ENCODE measurements around the gene COL23A1. TPM values are rescaled to one million over a fixed set of nuclear protein-coding genes. Genes with fewer than 3 reads are reported as not detected.
"Not testable (repeated sequence)": the region's sequence is repeated elsewhere in the genome, so short reads cannot be mapped to it uniquely, and the experiment has no call there.

Gene COL23A1
- total RNA-seq, 1 donor from 2014 or later, result 0.40 TPM

- DNase-seq (ENCODE audit: low read depth in 2 of 2), result no peak
Measured at GRCh38 chr5:178232920-178233429, 357.2 kb downstream of the COL23A1 start.

- DNase-seq (ENCODE audit: low read depth in 2 of 2), result peak; percentile 71 to 83
Measured at GRCh38 chr5:178232124-178232919, 357.9 kb downstream of the COL23A1 start, which contains the start of gene PHYKPL. PHYKPL (minus strand) TSS chr5:178232802; CDS start chr5:178232550, 252 bp downstream.

GRCh38 chr5:178231539-178232123 lies 358.6 kb downstream of the COL23A1 start:
- DNase-seq (ENCODE audit: low read depth in 2 of 2), result no peak

- DNase-seq (ENCODE audit: low read depth in 2 of 2), result peak; percentile 36 to 63
Measured at GRCh38 chr5:178230879-178231538, 359.2 kb downstream of the COL23A1 start.

GRCh38 chr5:178229861-178230260 lies 360.3 kb downstream of the COL23A1 start:
- no peak for DNase-seq (ENCODE audit: low read depth in 2 of 2)

- not testable (repeated sequence) for DNase-seq (ENCODE audit: low read depth in 2 of 2)
Measured at GRCh38 chr5:178229111-178229510, 361.1 kb downstream of the COL23A1 start.

GRCh38 chr5:178228609-178229008 lies 361.6 kb downstream of the COL23A1 start:
- no peak for DNase-seq (ENCODE audit: low read depth in 2 of 2)

GRCh38 chr5:178227929-178228328 lies 362.3 kb downstream of the COL23A1 start:
- DNase-seq (ENCODE audit: low read depth in 2 of 2), result no peak

GRCh38 chr5:178227138-178227659 lies 363.0 kb downstream of the COL23A1 start:
- peak in 1 of 2 donors; percentile 68 for DNase-seq (ENCODE audit: low read depth in 2 of 2)

GRCh38 chr5:178225174-178225573 lies 365.0 kb downstream of the COL23A1 start:
- DNase-seq (ENCODE audit: low read depth in 2 of 2), result no peak

GRCh38 chr5:178224403-178224802 lies 365.8 kb downstream of the COL23A1 start:
- no peak for DNase-seq (ENCODE audit: low read depth in 2 of 2)

GRCh38 chr5:178223828-178224335 lies 366.3 kb downstream of the COL23A1 start:
- no peak for DNase-seq (ENCODE audit: low read depth in 2 of 2)

- DNase-seq (ENCODE audit: low read depth in 2 of 2), result no peak
Measured at GRCh38 chr5:178223196-178223773, 366.9 kb downstream of the COL23A1 start.

GRCh38 chr5:178222292-178222691 lies 367.9 kb downstream of the COL23A1 start:
- no peak for DNase-seq (ENCODE audit: low read depth in 2 of 2)

GRCh38 chr5:178221853-178222252 lies 368.3 kb downstream of the COL23A1 start:
- DNase-seq (ENCODE audit: low read depth in 2 of 2), result no peak

- DNase-seq (ENCODE audit: low read depth in 2 of 2), result no peak
Measured at GRCh38 chr5:178221282-178221681, 368.9 kb downstream of the COL23A1 start.

- no peak for DNase-seq (ENCODE audit: low read depth in 2 of 2)
Measured at GRCh38 chr5:178218827-178219226, 371.4 kb downstream of the COL23A1 start.

GRCh38 chr5:178218237-178218776 lies 371.9 kb downstream of the COL23A1 start:
- DNase-seq (ENCODE audit: low read depth in 2 of 2), result no peak

GRCh38 chr5:178216779-178217178 lies 373.4 kb downstream of the COL23A1 start:
- DNase-seq (ENCODE audit: low read depth in 2 of 2), result no peak

- no peak for DNase-seq (ENCODE audit: low read depth in 2 of 2)
Measured at GRCh38 chr5:178216088-178216534, 374.1 kb downstream of the COL23A1 start.

All from lung microvascular endothelial cell (primary cell).